ENCODE data around the gene CALD1. TPM values are rescaled to one million over a fixed set of nuclear protein-coding genes. Genes with fewer than 3 reads are reported as not detected.

CALD1 gene
- polyA plus RNA-seq, 4 donors = 201 to 501 (median 268) TPM

DNA sequence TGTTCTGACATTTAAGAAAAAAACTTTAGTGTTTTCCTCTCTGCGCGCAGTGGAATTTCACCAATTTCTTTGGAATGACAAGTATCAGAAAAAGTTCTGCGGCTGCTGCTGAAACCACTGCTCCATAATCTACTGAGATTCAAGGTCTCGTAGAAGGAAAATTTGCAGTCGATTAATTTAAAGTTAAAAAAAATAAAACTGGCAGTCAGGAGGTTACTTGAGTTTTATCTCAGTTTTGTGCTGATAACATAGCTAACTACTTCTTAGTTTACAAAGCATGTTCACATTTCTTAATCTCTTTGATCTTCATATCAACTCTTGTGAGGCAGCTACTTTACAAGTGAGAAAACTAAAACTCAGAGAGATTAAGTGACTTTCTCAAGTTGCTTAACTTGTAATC, 18.2 kb upstream of the CALD1 start:
- DNase-seq (ENCODE audit: low read depth in 4 of 4, low spot score in 3 of 4) = no peak

DNA sequence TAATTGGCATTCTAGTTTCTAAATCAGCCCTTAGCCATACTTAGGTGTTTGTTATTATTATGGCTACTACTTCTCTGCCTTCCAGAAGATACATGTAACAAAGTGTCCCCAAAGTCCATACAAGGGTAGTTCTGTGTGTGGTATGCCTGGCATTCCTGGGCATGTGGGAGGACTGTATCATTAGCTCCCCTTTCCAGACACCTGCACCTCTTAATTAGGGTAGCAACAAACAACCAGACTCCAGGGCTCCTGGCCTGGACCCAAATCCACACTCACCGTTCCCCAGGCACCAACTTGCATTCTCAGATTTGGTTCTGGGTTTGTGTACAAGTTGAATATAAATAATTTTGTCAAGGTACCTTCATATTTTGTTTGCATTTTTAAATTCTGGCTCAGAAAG, 15.5 kb upstream of the CALD1 start:
- DNase-seq (ENCODE audit: low read depth in 4 of 4, low spot score in 3 of 4) = no peak

DNA sequence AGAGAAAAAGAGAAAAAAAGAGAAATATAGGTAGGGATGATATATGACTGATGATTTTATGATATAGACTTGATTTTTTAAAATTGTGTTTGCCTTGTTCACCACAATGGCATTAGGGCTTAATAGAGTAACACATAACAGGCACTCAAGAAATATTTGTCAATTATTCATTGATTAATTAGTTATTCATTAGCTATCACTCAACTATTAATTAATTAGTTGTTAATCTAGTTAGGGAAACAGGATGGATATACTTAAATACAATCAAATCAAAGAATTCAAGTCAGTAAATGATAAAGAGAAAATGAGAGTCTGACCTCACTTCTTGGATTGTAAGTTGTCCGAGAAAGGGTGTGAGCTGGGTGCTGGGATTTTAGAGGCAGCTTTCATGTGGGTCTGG, 15.1 kb upstream of the CALD1 start:
- no peak for DNase-seq (ENCODE audit: low read depth in 4 of 4, low spot score in 3 of 4)

DNA sequence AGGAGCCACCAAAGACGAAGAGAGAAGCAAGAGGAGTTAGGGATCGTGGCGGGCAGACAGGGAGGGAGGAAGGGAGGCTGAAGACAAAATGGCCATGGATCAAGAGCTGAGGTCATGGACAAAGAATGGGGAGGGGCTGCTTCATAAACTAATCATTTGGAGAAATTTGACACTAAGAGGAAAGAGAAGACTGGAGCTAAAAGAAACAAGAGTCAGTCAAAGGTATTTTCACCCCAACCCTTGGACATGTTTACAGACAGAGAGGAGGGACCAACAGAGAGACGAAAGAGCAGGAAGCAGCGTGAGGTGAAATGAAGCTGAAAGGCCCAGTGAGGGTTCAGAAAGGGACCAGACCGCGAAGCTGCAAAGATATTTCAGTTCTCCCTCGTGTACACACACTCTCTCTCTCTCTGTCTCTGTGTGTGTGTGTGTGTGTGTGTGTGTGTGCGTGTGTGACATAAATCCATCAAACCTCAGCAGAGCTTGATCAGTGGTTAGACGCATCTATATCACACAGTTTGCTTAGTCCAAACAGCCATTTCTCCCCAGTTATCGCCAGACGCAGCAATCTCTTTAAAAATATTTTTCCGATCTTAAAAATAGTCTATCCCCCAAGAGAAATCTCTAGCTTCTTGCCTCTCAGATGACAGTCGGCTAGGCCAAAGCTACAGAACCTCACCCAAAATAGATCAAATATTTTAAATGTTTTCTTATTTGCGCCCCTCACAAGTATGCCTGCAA, 12.5 kb upstream of the CALD1 start:
- no peak for DNase-seq (ENCODE audit: low read depth in 4 of 4, low spot score in 3 of 4)

DNA sequence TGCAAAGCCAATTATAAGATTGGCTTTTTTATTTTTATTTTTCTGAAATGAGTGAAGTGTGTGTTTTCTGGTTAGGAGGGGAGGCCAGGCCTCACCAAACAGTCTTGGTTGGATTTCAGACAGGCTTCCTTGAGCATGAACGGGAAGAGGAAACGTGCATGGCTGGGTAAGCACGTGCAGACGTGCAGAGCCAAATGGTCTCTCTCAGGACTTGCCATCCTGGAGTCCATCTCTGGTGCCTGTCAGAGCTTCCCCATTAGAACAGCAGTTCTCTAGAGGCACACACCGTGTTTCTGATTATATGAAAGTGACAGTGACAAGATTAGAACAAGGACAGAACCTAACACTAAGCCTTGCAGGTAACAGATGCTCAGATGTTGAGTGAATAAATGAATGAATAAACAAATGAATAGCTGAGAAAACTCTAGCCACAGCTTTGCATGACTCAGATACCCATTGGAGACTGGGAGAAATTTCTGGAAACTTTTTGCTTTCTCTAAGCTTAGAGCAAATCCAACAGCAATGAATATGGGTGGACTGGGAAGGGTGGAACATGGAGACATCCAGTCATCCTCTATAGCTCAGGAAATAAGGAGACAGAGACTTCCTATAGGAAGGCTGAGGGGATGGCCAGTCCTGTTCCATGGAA, 11.8 kb upstream of the CALD1 start:
- no peak for DNase-seq (ENCODE audit: low read depth in 4 of 4, low spot score in 3 of 4)

DNA sequence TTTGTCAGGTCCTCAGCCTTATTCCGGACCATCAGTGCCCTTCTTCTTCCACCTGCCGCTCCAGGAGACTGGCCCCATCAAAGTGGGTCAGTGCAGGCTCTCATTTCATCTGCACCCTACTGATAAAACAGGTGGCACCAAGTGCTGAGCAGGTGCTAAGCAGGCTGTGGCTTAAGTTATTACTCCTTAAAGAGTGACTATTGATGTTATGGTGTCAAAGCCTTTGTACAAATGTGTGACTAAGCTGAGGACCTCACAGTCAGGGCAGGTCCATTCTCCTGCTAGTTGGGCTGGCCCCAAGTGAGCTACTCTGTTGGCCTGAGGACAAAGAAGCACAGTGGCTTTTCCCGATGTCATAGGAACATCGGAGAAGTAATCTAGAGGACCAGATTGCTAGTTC, 11.2 kb upstream of the CALD1 start:
- no peak for DNase-seq (ENCODE audit: low read depth in 4 of 4, low spot score in 3 of 4)

DNA sequence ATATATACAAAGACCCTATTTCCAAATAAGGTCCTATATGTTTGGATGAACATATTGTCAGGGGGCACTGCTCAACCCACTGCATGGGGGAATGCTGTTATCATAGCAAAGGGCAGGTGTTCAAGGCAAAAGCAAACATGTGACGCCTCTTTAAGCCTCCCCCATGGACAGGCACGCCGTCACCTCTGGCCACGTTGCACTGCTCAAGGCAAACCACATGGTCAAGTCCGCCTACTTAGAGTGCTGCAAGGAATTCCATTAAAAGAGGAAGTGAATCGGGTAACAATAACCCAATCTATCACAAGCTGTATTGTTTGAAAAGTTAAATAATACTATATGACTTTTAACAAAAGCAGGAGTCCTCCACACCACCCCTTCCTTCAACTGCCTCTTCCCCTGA, 8.8 kb upstream of the CALD1 start:
- no peak for DNase-seq (ENCODE audit: low read depth in 4 of 4, low spot score in 3 of 4)

DNA sequence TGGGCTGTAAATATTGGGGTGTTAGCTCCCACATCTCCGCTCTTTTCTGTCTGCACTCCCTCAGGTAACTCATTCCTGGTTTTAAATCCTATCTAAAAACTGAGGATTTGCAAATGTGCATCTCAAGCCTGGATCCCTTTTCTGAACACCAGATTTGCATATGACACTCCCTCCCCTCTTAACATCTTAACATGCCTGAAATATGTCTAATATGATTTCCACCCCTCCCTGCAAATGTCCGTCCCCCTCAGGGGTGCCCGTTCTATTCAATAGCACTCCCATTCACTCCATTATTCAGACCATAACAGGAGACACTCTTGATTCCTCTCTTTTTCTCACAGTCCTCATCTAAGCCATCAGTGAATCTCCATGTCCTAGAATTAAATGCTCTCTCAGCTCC, 8.3 kb upstream of the CALD1 start:
- no peak for DNase-seq (ENCODE audit: low read depth in 4 of 4, low spot score in 3 of 4)

DNA sequence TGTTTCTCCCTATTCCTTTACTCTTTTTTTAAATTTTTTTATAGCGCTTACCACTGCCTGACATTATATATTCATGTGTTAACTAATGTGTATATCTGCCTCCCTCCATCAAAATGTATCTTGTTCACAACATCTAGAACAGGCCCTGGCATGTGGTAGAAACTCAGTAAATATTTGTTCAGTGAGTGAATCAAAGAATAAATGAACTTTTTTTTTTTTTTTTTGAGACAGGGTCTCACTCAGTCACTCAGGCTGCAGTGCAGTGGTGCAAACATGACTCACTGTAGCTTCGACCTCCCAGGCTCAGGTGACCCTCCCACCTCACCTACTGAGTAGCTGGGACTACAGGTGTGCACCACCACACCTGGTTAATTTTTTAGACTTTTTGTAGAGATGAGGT, 7.5 kb upstream of the CALD1 start:
- DNase-seq (ENCODE audit: low read depth in 4 of 4, low spot score in 3 of 4) = no peak

DNA sequence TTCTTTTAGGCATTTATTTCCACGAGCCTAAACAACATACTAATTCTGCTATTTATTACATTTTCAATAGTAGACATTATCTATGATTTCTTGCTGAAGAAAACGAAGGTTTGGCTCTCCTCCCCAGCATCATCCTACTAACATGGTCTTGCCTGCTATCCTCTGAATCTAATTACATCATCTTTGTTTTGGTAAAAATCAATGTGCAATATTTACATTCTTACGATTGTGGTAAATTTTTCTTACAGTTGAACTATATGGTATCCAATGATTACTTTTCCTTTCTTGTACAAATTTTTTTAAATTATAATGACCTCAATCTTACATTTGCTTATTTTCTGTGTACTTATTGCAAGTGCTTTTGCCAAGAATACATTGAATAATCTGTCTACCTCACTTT, 7.0 kb upstream of the CALD1 start:
- no peak for DNase-seq (ENCODE audit: low read depth in 4 of 4, low spot score in 3 of 4)

DNA sequence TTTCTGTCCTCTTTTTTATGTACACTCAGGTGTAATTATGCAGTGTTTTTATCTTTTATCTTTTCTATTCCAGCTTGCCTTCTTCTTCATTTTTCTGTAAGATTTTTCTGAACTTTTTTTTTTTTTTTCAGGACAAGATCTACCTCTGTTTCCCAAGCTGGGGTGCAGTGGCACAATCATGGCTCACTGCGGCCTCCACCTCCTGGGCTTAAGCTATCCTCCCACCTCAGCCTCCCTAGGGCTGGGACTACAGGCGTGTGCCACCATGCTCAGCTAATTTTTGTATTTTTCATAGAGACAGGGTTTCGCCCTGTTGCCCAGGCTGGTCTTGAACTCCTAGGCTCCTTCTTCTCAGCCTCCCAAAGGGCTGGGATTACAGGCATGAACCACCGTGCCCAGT, 6.3 kb upstream of the CALD1 start:
- DNase-seq (ENCODE audit: low read depth in 4 of 4, low spot score in 3 of 4) = no peak

DNA sequence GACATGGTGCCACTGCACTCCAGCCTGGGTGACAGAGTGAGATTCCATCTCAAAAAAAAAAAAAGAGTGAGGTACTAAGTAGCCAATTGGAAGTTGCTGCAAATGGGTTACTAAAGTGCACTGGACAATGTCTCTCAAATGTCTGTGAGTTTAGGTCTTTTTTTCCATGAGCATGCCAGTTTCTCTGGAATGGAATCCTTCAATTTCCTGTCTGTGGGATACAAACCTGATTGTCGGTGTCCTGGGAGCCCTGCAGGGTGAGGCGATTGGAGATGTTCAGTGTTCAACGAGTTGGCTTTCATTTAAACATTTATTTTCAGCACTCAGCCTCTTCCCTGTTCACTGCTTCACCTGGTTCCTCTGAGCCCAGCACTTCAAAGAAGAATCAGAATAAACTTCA, 5.3 kb upstream of the CALD1 start:
- DNase-seq (ENCODE audit: low read depth in 4 of 4, low spot score in 3 of 4) = no peak

DNA sequence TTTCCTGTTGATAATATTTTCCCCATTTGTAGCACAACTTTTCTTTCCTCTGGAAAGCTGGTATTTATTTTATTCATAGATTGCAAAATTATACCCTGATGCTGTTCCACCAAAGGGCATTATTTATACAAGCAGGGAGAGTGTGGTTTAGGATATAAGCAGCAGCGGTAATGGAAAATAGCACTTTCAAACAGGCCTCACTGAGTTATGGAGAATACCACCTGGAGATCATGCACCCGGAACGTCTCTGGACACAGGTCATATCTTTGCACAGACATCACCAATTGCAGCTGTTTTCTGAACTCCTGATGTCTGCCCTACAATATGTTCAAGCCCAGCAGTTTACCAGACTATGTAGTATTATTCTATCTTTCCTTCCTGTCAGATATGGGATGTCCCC, 2.0 kb upstream of the CALD1 start:
- DNase-seq (ENCODE audit: low read depth in 4 of 4, low spot score in 3 of 4) = no peak

DNA sequence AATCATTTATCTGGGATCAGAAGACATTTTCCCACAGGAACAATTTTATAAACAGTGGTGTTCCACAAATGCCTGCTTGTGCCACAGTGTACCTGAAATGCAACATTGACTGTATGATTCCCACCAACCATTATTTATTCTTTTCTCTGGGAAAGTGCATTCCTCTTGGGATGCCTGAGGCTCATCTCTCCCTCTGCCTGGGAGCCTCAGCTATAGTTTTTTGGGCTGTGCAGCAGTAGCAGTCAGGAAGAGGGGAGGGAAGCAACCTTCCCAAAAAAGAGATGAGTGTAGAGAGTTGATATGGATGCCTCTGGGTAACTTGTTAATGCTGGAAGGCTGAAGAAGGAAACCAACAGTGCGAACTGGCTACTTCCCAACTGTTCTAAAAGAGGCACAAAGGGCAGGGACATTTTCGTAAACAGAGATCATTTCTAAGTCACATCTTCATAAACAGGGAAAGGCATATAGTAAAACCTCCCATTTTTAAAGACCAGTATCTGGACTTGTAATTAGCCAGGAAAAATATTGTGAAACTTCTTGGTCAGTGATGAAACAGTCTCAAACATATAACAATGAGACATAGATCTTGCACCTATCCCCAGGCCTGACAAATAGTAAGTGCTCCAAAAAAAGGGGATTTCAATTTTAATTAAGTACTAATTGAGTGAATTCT, 1.4 kb upstream of the CALD1 start:
- no peak for DNase-seq (ENCODE audit: low read depth in 4 of 4, low spot score in 3 of 4)

DNA sequence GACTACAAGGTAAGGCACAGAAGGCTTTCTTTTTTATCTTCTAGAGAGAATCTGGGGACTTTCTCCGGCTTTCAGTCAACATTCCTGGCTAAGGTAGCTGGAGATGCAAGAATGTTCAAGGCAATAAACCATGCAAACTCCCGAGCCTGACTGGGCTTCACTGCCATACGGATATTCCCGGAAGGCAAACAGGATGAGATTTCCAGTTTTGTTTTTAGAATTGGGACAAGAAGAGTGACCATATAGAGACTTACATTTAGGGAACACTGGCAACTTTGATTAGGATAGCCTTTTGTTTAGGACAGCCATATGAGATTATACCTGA, 269 bp downstream of the CALD1 start:
- DNase-seq (ENCODE audit: low read depth in 4 of 4, low spot score in 3 of 4) = no peak

DNA sequence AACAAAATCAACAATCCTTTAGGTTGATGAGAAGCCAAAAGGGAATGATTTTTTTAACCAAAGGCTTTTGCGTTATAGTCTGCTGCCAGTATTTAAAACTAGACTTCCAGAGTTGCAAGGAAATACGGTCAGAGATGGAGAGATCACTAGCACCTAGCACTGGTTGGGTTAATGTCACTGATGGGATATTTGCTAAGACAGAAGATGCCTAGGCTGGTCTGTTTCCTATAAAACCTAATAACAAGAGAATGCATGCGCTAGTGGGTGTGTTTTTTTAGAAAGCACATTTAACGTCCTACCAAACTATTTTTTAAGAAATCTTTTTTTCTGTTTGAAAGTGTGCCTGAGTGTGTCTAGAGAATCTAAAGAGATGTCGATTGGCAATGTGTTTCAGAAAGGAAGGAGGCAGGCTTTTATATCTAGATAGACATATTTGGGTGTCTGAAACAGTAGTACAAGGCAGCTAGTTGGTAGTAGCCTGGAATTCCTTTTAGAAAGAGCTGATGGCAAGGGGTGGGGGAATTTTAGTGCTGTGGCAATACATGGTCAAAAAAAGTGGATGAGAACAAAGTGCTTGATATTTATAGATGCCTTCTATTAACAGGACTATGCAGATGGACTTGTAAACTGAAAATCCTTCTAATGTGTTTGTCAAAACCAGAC, 863 bp downstream of the CALD1 start:
- DNase-seq (ENCODE audit: low read depth in 4 of 4, low spot score in 3 of 4) = no peak

DNA sequence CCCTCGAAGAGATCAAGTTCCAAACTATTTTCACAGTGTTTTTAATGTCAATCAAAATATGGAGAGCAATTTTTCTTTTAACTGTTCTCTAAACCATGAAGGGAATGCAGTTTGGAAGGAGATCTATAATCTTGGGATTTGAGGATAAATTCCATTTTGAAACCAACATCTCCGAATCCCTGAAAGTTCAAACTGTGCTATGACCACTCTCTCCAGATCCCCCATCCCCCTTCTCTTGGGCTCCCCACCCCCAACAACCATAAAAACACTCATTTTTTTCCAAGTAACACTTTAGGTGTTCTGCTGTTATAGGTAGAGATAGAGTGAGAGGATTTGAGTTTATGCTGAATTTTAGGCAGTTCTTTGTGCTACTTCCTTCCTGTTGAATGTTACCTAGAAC, 1.7 kb downstream of the CALD1 start:
- no peak for DNase-seq (ENCODE audit: low read depth in 4 of 4, low spot score in 3 of 4)

DNA sequence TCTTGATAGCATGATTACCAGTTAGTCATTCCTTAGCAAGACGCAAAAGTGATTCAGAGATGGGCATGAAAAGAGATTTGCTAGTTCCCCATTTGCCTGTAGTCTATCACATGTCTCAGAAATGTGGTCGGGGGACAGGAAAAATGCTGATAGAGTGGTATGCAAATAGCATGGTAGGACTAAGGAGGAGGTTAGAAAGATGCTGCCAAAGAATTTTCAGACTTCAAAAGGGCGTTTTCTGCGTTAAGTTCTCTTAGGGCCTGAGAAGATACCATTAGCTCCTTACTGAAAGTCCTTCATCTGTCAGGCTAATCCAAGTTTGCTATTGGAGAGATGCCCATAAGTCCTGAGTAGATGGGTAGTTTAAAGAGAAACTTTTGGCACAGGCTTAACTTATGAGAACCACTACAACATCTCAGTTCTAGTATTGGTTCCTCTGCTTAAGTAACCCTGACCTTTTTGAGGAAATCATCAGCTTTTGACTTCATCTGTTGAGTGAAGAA, 2.7 kb downstream of the CALD1 start:
- no peak for DNase-seq (ENCODE audit: low read depth in 4 of 4, low spot score in 3 of 4)

DNA sequence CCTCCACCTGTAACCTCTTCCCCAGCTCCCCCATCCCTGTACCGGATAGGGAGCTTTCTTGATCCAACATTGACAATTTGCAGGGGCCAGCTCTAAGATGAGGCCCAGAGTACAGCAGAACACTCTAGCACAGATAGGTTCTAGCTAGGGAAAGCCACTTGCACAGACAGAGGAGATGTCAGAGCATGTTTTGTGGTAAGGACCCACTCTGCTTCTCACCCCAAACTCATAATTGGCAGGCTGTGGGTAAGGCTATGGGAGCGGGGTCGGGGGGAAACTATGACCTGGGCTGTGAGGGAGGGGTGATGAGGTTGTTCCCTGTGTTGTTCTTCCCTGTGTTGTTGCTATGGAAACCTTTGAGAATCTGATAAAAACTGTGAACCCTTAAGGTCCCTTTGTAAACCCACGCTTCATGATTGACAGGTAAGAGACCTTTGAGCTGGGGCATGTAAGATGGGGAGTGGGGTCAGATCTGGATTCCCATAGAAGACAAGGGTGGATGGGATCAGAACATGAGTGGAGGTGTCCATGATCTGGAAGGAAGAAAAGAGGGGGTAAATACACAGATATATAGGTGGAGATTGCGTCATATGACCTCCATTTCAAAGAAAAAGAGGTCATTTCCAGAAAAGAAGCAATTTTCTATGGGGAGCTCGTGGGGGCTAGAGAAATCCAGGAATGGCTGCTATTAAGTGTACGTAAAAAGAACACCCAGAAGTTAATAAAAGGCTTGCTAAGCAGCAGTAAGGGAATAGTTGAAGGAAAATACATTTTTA, 4.0 kb downstream of the CALD1 start:
- DNase-seq (ENCODE audit: low read depth in 4 of 4, low spot score in 3 of 4) = no peak

DNA sequence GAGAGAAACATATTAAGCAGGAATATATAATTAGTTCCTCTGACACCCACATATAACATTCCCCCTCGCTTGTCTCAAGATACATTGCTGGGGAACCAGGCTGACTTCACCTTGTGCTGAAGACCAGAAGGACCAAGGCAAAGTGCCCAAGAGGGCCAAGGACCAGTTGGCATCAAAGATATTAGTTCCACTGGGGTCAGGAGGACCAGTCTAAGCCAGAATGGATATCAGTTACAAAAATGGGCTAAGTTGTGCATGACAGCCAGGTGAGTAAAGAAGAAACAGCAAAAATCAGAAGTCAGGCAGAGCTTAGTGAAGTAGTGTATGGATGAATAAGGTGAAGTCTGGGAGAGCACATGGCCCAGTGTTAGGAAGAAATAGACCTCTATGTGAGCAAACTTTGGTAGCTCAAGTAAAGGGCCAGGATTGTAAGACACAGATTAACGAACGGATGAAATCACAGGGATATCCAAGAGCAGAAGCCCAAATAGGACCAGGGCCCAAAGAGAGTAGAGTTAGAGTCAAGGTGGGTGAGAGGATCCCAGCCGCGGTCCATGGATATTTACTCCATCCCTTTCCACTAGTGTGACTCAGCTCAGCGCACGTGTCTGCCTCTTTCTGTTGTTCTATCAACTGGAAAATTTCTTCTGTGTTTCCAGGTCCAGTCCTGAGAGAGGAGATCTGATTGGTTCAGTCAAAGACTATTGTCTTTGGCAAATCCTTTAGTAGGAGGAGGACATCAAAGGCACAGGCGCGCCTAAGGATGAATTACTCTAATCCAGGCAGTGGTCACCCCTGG, 5.0 kb downstream of the CALD1 start:
- no peak for DNase-seq (ENCODE audit: low read depth in 4 of 4, low spot score in 3 of 4)
